Measurements from ENCODE around the gene FCER2.

Gene FCER2

DNA sequence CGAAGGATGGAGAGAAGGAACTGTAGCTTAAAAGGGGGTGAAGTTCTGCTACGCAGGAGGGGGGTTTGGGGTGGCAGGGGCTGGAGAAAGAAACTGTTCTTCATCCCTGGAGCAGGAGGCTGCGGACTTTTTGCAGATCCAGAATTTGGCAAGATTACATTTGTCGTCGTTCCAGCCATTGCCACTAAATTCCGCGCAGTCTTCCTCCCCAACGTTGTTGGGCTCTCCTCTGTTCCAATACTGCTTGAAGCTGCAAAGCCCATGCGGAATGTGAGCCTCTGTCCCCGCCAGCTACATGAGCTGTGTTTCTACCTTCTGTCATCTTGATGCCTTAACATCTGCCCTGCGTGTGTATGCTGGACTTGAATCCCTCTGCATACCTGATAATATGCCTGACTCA lies 41.1 kb upstream of the FCER2 start:
- Histone ChIP-seq H3K4me3 (ENCODE audit: low read depth, low read length) (no peak overlapping the region), H3K36me3 (ENCODE audit: control insufficient read depth, insufficient read depth, low read length) (no peaks in the 10 kb centered on the region), H3K4me1 (ENCODE audit: control insufficient read depth, insufficient read depth, low read length) (peaks cover 10% of the 10 kb centered on the region), H3K27ac (ENCODE audit: low read depth, low read length) (no peak overlapping the region), H3K9me3 (ENCODE audit: control insufficient read depth, insufficient read depth, low read length) (no peaks in the 10 kb centered on the region), H3K9ac (ENCODE audit: low read depth, low read length) (no peak overlapping the region), H3K27me3 (ENCODE audit: control insufficient read depth, insufficient read depth, low read length) (no peaks in the 10 kb centered on the region)

DNA sequence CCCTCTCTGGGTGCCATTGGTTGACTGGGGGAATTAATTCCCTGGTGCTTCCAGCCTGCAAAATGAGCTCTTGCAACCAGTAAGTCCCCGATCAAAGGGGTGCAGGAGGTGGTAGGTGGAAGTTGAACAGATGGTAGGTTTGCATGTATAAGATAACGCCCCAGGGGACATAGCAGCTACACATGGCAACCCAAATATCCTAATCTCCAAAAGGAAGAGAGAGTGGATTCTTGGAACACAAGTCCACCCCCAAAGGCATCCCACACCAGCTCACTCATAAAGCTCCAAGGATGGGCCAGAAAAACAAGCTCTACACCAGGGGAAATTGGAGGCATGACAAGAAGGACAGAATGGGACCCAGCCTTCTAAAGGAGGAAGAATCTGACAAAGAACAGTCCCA lies 40.6 kb upstream of the FCER2 start:
- no peak overlapping the region for H3K9ac ChIP-seq (ENCODE audit: low read depth, low read length)
- H3K4me3 ChIP-seq (ENCODE audit: low read depth, low read length): no peak overlapping the region
- H3K9me3 ChIP-seq (ENCODE audit: control insufficient read depth, insufficient read depth, low read length): no peaks in the 10 kb centered on the region
- H3K4me1 ChIP-seq (ENCODE audit: control insufficient read depth, insufficient read depth, low read length): peaks cover 6% of the 10 kb centered on the region
- no peaks in the 10 kb centered on the region for H3K36me3 ChIP-seq (ENCODE audit: control insufficient read depth, insufficient read depth, low read length)
- H3K27ac ChIP-seq (ENCODE audit: low read depth, low read length): no peak overlapping the region
- H3K27me3 ChIP-seq (ENCODE audit: control insufficient read depth, insufficient read depth, low read length): no peaks in the 10 kb centered on the region

DNA sequence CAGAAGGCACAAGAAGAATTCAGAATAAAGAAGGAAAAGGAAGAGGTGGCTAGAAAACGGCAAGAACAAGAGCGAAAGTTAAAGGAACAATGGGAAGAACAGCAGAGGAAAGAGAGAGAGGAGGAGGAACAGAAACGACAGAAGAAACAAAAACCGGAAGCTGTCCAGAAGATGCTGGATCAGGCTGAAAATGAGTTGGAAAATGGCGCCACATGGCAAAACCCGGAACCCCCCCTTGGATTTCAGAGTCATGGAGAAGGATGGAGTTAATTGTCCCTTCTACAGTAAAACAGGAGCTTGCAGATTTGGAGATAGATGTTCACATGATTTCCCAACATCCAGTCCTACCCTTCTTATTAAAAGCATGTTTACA lies 38.7 kb upstream of the FCER2 start:
- Histone ChIP-seq H3K36me3 (ENCODE audit: control insufficient read depth, insufficient read depth, low read length) (no peaks in the 10 kb centered on the region), H3K27me3 (ENCODE audit: control insufficient read depth, insufficient read depth, low read length) (no peaks in the 10 kb centered on the region), H3K9me3 (ENCODE audit: control insufficient read depth, insufficient read depth, low read length) (no peaks in the 10 kb centered on the region), H3K4me3 (ENCODE audit: low read depth, low read length) (no peak overlapping the region), H3K9ac (ENCODE audit: low read depth, low read length) (no peak overlapping the region), H3K27ac (ENCODE audit: low read depth, low read length) (no peak overlapping the region), H3K4me1 (ENCODE audit: control insufficient read depth, insufficient read depth, low read length) (no peaks in the 10 kb centered on the region)

DNA sequence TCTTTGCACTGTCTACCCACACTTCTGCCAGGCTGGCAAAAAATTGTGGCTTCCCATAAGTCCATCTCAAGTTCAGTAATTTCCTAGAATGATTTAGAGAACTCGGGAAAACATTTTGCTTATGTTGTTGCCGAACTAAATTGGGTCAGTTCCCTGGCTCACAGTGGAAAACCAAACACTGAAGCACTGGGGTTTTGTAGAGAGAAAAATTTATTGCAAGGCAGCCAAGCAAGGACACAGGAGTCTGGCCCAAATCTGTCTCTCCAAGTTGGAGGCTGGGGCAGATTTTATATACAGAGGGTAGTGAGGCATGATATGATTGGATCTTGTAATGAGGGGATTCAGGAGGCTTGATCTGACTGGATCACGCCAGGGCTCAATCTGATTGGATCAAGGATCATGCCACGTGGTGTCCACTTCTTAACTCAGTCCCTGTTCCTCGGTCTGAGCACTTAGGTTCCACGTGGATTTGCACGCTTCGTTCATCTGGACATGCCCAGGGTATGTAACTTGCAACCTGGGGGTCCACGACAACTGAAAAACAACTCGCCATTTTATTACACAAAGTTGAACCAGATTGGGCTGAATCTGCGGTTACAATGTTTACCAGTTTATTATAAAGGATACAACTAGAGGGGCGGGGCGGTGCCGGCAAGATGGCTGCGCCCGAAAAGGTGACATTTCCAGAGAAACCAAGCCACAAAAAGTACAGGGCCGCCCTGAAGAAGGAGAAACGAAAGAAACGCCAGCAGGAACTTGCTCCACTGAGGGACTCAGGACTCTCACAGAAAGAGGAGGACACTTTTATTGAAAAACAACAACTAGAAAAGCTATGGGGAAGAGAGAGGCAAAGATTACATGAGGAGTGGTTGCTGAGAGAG lies 38.1 kb upstream of the FCER2 start:
- Histone ChIP-seq H3K9ac (ENCODE audit: low read depth, low read length) (no peak overlapping the region), H3K36me3 (ENCODE audit: control insufficient read depth, insufficient read depth, low read length) (no peaks in the 10 kb centered on the region), H3K27me3 (ENCODE audit: control insufficient read depth, insufficient read depth, low read length) (no peaks in the 10 kb centered on the region), H3K4me1 (ENCODE audit: control insufficient read depth, insufficient read depth, low read length) (no peaks in the 10 kb centered on the region), H3K4me3 (ENCODE audit: low read depth, low read length) (no peak overlapping the region), H3K9me3 (ENCODE audit: control insufficient read depth, insufficient read depth, low read length) (no peaks in the 10 kb centered on the region), H3K27ac (ENCODE audit: low read depth, low read length) (no peak overlapping the region)

DNA sequence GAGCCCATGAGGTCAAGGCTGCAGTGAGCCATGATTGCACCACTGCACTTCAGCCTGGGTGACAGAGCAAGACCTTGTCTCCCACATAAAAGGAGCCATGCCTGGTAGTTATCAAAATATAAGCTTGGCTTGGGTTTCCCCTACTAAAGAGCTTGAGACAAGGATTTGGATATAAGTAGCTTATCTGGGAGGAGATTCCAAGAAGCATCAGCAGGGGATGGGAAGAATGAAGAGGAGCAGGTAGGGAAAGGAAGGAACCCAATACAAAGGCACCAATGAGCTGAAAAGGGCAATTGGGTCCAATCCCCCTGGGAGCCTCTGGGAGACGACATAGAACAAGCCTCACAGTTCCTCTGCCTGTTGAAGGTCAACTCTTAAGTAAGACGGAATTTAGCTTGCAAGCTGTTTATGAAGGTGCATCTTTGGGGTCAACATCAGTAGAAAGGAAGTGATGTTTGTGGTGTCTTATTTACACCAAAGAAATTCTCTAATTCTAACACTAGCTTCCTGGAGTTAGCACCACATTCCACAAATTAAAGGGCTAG lies 37.4 kb upstream of the FCER2 start:
- Histone ChIP-seq H3K27me3 (ENCODE audit: control insufficient read depth, insufficient read depth, low read length) (no peaks in the 10 kb centered on the region; the same call in 1 of the 2 replicates), H3K36me3 (ENCODE audit: control insufficient read depth, insufficient read depth, low read length) (no peaks in the 10 kb centered on the region), H3K4me3 (ENCODE audit: low read depth, low read length) (no peak overlapping the region)

DNA sequence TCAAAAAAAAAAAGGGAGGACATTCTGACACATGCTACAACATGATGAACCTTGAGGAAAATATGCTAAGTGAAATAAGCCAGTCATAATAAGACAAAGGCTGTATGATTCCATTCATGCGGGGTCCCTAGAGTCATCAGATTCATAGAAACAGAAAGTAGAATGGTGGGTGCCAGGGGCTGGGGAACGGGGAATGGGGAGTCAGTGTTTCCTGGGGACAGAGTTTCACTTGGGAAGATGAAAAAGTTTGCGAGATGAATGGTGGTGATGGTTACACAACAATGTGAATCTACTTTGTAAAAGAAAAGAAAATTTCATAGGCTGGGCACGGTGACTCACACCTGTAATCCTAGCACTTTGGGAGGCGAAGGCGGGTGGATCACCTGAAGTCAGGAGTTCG lies 36.1 kb upstream of the FCER2 start:
- Histone ChIP-seq H3K36me3 (ENCODE audit: control insufficient read depth, insufficient read depth, low read length) (no peaks in the 10 kb centered on the region), H3K4me1 (ENCODE audit: control insufficient read depth, insufficient read depth, low read length) (no peaks in the 10 kb centered on the region)

More for the DNA sequence above, 37.4 kb upstream of the FCER2 start:
- H3K9ac ChIP-seq (ENCODE audit: low read depth, low read length): no peak overlapping the region
- no peak overlapping the region for H3K27ac ChIP-seq (ENCODE audit: low read depth, low read length)
- no peaks in the 10 kb centered on the region for H3K9me3 ChIP-seq (ENCODE audit: control insufficient read depth, insufficient read depth, low read length)
- no peaks in the 10 kb centered on the region for H3K4me1 ChIP-seq (ENCODE audit: control insufficient read depth, insufficient read depth, low read length)

DNA sequence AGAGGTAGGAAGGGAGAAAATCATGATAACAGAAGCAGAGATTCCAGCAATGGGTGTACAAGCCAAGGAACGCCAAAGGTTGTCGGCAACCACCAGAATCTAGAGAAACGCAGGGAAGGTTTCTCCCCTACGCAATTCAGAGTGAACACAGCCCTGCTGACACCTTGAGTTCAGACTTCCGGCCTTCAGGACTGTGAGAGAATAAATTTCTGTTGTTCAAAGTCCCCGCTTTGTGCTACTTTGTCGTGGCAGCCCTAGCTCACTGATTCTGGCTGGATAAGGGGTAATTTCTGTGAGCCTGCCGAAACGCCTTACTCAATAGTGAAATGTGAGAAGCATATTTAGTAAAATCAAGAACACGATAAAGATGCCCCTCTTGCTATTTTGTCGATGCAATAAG lies 35.3 kb upstream of the FCER2 start:
- Histone ChIP-seq H3K4me3 (ENCODE audit: low read depth, low read length) (no peak overlapping the region), H3K27ac (ENCODE audit: low read depth, low read length) (no peak overlapping the region), H3K4me1 (ENCODE audit: control insufficient read depth, insufficient read depth, low read length) (no peaks in the 10 kb centered on the region), H3K9me3 (ENCODE audit: control insufficient read depth, insufficient read depth, low read length) (no peaks in the 10 kb centered on the region), H3K9ac (ENCODE audit: low read depth, low read length) (no peak overlapping the region), H3K27me3 (ENCODE audit: control insufficient read depth, insufficient read depth, low read length) (peaks cover 2% of the 10 kb centered on the region; the same call in 1 of the 2 replicates), H3K36me3 (ENCODE audit: control insufficient read depth, insufficient read depth, low read length) (no peaks in the 10 kb centered on the region)

More for the DNA sequence above, 36.1 kb upstream of the FCER2 start:
- Histone ChIP-seq H3K27me3 (ENCODE audit: control insufficient read depth, insufficient read depth, low read length) (peaks cover 2% of the 10 kb centered on the region; the same call in 1 of the 2 replicates), H3K27ac (ENCODE audit: low read depth, low read length) (no peak overlapping the region), H3K9ac (ENCODE audit: low read depth, low read length) (no peak overlapping the region), H3K9me3 (ENCODE audit: control insufficient read depth, insufficient read depth, low read length) (no peaks in the 10 kb centered on the region), H3K4me3 (ENCODE audit: low read depth, low read length) (no peak overlapping the region)

DNA sequence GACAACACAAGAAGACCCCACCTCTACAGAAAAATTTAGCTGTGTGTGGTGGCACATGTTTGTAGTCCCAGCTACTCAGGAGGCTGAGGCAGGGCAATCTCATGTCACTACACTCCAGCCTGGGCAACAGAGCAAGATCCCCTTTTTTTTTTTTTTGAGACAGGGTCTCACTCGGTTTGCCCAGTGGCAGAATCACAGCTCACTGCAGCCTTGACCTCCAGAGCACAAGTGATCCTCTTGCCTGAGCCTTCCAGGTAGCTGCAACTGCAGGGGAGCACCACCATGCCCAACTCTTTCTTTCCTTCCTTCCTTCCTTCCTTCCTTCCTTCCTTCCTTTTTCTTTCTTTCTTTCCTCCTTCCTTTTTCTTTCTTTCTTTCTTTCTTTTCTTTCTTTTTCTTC lies 34.2 kb upstream of the FCER2 start:
- H3K9ac ChIP-seq (ENCODE audit: low read depth, low read length): no peak overlapping the region
- H3K27me3 ChIP-seq (ENCODE audit: control insufficient read depth, insufficient read depth, low read length): peaks cover 11% of the 10 kb centered on the region
- H3K9me3 ChIP-seq (ENCODE audit: control insufficient read depth, insufficient read depth, low read length): no peaks in the 10 kb centered on the region
- H3K4me3 ChIP-seq (ENCODE audit: low read depth, low read length): no peak overlapping the region
- no peak overlapping the region for H3K27ac ChIP-seq (ENCODE audit: low read depth, low read length)
- H3K4me1 ChIP-seq (ENCODE audit: control insufficient read depth, insufficient read depth, low read length): no peaks in the 10 kb centered on the region
- no peaks in the 10 kb centered on the region for H3K36me3 ChIP-seq (ENCODE audit: control insufficient read depth, insufficient read depth, low read length)

DNA sequence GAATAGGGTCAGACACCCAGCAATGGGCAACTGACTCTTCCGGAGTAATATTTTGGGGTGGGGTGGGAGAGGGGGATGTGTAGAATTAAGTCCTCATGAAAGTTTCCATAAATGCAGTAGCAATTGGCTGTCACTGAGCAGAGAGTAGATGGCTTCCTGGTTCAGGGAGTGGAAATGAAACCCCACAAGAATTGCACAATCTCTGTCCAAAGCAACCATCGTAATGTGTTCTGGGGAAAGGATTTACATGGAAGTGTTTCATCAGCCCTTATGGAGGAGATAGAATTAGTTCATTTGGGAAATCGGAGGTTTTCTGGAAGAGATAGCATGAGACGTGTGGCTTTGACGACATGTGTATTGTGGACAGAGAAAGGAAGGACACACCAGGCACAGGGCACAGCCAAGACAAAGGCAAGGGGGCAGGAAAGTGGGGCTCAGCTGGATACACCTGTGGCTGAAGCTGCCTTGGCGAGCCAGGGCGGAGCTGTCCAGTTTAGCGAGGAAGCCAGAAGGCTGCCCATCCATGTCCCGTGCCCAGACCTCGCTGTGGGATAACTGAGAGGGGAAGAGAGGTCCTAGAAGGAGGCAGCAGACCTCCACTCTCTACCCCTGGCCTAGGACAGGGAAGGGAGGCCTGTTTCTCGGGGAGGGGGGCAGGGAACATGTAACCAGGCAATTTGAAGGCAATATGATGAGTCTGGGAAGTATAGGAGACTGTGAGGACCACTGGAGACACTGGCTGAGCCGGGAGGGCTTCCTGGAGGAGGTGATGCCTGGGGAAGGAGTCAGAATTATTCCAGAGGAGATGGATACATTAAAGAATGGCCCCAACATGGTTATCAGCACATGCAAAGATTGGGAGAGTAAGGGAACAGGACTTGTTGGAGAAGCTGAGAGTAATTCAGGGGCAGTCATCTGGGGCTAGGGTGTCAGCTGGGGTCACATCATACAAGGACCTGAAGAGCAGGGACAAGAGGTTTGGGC lies 32.6 kb upstream of the FCER2 start:
- no peak overlapping the region for H3K27ac ChIP-seq (ENCODE audit: low read depth, low read length)
- no peak overlapping the region for H3K9ac ChIP-seq (ENCODE audit: low read depth, low read length)
- H3K27me3 ChIP-seq (ENCODE audit: control insufficient read depth, insufficient read depth, low read length): peaks cover 27% of the 10 kb centered on the region
- H3K9me3 ChIP-seq (ENCODE audit: control insufficient read depth, insufficient read depth, low read length): no peaks in the 10 kb centered on the region
- 0 out of 2 replicates have a peak, but pooled peaks cover 3% of the 10 kb centered on the region for H3K4me1 ChIP-seq (ENCODE audit: control insufficient read depth, insufficient read depth, low read length)
- H3K4me3 ChIP-seq (ENCODE audit: low read depth, low read length): no peak overlapping the region
- H3K36me3 ChIP-seq (ENCODE audit: control insufficient read depth, insufficient read depth, low read length): no peaks in the 10 kb centered on the region

DNA sequence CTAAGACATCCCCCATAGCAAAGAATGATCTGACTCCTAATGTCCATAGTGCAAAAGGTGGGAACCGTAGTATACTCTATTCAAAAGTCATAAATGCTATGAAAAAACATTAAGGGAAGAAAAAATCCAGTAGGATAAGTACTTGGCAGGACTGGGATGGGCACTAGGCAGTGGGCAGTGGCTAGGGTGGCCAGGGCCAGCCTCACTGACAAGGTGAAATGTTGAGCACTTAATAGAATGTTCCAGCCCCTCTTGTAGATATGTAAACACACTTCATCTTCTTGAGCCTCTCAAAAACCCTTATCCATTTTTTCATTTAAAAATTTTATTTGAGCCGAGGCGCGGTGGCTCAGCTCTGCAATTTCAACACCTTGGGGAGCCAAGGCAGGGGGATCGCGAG lies 31.4 kb upstream of the FCER2 start:
- H3K9me3 ChIP-seq (ENCODE audit: control insufficient read depth, insufficient read depth, low read length): no peaks in the 10 kb centered on the region
- H3K27me3 ChIP-seq (ENCODE audit: control insufficient read depth, insufficient read depth, low read length): peaks cover 39% of the 10 kb centered on the region
- H3K4me1 ChIP-seq (ENCODE audit: control insufficient read depth, insufficient read depth, low read length): 0 out of 2 replicates have a peak, but pooled peaks cover 10% of the 10 kb centered on the region
- H3K36me3 ChIP-seq (ENCODE audit: control insufficient read depth, insufficient read depth, low read length): no peaks in the 10 kb centered on the region
- no peak overlapping the region for H3K9ac ChIP-seq (ENCODE audit: low read depth, low read length)
- no peak overlapping the region for H3K27ac ChIP-seq (ENCODE audit: low read depth, low read length)
- H3K4me3 ChIP-seq (ENCODE audit: low read depth, low read length): no peak overlapping the region

Measured in HUES48 (cell line).